Activated CD4-positive, alpha-beta T cell treated with anti-CD3 and anti-CD28 coated beads, Interleukin-2, amount 10 ng/mL, durations not matched to agents 7 days and 5 days (primary cell): ENCODE results near the gene PRRT4. TPM values are rescaled to one million over a fixed set of nuclear protein-coding genes. Genes with fewer than 3 reads are reported as not detected.

Experiments used
- CTCF ChIA-PET: fragments of 350-600 bp; sonication (Branson Sonifier 250); formaldehyde crosslinking; loops from one replicate; lab custom pipeline; 2021; ENCODE audit warnings: antibody characterized with exemption; lab: Charles Lee
- POLR2A ChIA-PET: fragments of 350-600 bp; sonication (Branson Sonifier 250); formaldehyde crosslinking; loops from one replicate; lab custom pipeline; 2021; ENCODE audit warnings: antibody characterized with exemption; lab: Charles Lee
- DNase-seq: peaks from one replicate; pipeline ENCODE4 v3.0.0-alpha.2; 2020
- H3K27ac Mint-ChIP-seq: one replicate; pipeline ENCODE4 v1.8.0; 2021; ENCODE audit warnings: mild to moderate bottlenecking, moderate library complexity, mixed read lengths
- H3K27me3 Mint-ChIP-seq: one replicate; pipeline ENCODE4 v1.8.0; 2021; ENCODE audit warnings: mixed read lengths
- H3K36me3 Mint-ChIP-seq: one replicate; pipeline ENCODE4 v1.8.0; 2021; ENCODE audit warnings: low read depth, mixed read lengths
- H3K4me1 Mint-ChIP-seq: one replicate; pipeline ENCODE4 v1.8.0; 2021; ENCODE audit warnings: mixed read lengths
- H3K4me3 Mint-ChIP-seq: one replicate; pipeline ENCODE4 v1.8.0; 2021; ENCODE audit warnings: mild to moderate bottlenecking, moderate library complexity, mixed read lengths
- H3K9me3 Mint-ChIP-seq: one replicate; pipeline ENCODE4 v1.8.0; 2021; ENCODE audit warnings: mixed read lengths
- total RNA-seq, 2 experiments: library from RNA; stranded (reverse); gene quantifications; one replicate each; pipeline ENCODE4 v1.2.3, GENCODE V29; 2021

PRRT4 gene
- total RNA-seq, 2 experiments from 2014 or later, result 0.21 to 0.25 TPM

DNA sequence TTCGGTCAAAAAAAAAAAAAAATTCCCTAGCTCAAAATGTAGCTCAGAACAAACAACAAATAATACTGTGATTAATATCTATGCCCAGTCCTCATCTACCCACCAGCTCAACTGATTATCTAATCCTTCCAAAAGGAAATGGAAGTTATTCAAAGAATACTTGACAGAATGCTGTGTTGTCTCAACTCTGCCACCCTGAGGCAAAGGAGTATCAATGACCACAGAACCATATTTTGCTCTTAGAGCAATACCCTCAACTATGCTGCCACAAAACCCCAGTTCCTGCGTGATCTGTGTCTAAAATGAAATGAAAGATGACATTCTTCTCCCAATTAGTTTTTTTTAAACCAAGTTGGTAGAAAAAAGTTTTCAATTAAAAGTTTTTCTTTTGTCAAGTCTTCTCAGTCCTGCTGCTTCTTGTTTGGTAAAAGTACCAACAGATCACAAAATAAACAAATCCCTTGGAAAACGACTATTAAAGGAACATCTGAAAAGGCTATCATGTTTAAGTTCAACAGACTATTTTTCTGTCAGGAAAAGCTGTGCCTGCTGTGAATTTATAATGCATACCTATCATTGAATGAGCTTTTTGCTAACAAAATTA is 39.3 kb downstream of the PRRT4 start:
- Mint-ChIP-seq H3K9me3 (no peaks in the 10 kb centered on the region), H3K4me3 (no peak overlapping the region), H3K4me1 (peaks cover 29% of the 10 kb centered on the region), H3K36me3 (peaks cover 54% of the 10 kb centered on the region), H3K27ac (peak overlapping the region; percentile 5), H3K27me3 (no peaks in the 10 kb centered on the region)
- ChIA-PET CTCF (interaction anchor here (0.6 to 2.4 kb wide), 8 partner anchors 9 to 186 kb away, joined by 3 to 8 read pairs (median 6); partner anchors contain the start of gene RBM28), POLR2A (no interaction called here)
- peak; percentile 51 for DNase-seq

DNA sequence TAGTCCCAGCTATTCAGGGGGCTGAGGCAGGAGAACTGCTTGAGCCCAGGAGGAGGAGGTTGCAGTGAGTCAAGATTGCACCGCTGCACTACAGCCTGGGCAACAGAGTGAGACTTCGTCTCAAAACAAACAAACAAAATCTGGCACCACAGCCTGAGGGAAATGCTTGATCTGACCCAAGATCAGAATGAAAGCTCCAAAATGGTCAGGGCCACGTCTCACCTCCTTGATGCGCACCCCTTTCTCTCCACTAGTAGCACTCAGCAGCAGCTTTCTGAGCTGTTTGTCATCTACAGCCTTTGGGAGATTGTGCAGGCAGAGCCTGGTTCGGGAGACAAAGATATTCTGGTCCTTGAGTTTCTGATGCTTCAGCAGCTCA is 40.5 kb downstream of the PRRT4 start:
- ChIA-PET CTCF (interaction anchor here (0.7 to 2.4 kb wide), 6 partner anchors 9 to 185 kb away, joined by 3 to 8 read pairs (median 5); no protein-coding TSS in a partner anchor), POLR2A (no interaction called here)
- H3K4me1 Mint-ChIP-seq, result peaks cover 29% of the 10 kb centered on the region
- H3K36me3 Mint-ChIP-seq, result peaks cover 60% of the 10 kb centered on the region
- no peak for DNase-seq
- peak overlapping the region; percentile 89 for H3K27ac Mint-ChIP-seq
- no peaks in the 10 kb centered on the region for H3K27me3 Mint-ChIP-seq
- no peak overlapping the region for H3K4me3 Mint-ChIP-seq
- no peaks in the 10 kb centered on the region for H3K9me3 Mint-ChIP-seq

DNA sequence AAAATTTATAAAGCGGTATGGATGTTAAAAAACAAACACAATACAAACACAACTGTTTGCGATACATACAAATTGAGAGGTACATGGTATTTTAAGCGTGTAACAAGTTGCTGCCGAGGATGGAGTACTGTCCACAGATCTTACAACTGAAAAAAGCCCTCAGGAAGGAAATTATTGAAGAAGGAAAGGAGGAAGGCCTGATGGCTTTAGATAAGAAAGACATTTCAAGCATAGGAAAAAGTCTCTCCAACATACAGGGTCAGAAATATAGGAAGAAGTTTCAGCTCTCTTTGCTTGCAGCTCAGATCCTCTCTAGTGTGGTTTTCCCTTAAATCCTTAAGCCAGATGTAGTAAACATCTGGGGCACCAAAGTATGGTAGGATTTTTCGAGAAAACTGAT is 42.8 kb downstream of the PRRT4 start:
- Mint-ChIP-seq H3K27ac (peak overlapping the region; percentile 7), H3K4me3 (no peak overlapping the region), H3K4me1 (peaks cover 32% of the 10 kb centered on the region)

DNA sequence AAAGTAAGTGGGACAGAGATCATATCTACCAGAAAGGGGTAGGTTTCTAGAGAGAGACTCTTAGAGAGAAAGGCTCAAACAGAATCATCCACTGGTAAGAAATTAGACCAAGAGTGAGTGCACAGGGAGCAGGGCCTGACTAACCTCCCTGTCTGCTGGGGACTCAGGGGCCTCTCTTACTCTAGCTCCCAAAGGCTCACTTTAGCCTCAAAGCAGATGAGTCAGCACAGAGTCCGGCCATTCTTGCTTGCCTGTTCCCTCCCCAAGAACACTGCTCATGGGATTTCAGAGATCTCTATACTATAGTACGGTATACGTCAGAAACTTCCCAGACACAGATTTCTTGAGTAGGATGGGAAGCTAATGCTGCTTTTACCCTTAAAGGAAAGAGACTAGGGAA is 50.5 kb downstream of the PRRT4 start:
- Mint-ChIP-seq H3K27ac (no peak overlapping the region), H3K4me1 (peaks cover 3% of the 10 kb centered on the region), H3K9me3 (no peaks in the 10 kb centered on the region), H3K36me3 (peaks cover 58% of the 10 kb centered on the region), H3K27me3 (no peaks in the 10 kb centered on the region), H3K4me3 (no peak overlapping the region)
- ChIA-PET POLR2A (no interaction called here), CTCF (interaction anchor here (0.6 to 1.1 kb wide), 2 partner anchors 9 to 10 kb away, joined by 4 to 6 read pairs; no protein-coding TSS in a partner anchor)
- no peak for DNase-seq

More for the DNA sequence above, 42.8 kb downstream of the PRRT4 start:
- no peaks in the 10 kb centered on the region for H3K27me3 Mint-ChIP-seq
- no peak for DNase-seq
- H3K36me3 Mint-ChIP-seq, result peaks cover 59% of the 10 kb centered on the region
- no peaks in the 10 kb centered on the region for H3K9me3 Mint-ChIP-seq
- CTCF ChIA-PET, result interaction anchor here (0.7 to 1.1 kb wide), 2 partner anchors 22 to 1885 kb away, joined by 3 read pairs; no protein-coding TSS in a partner anchor
- POLR2A ChIA-PET, result interaction anchor here (0.7 kb wide), 1 partner anchor 39 kb away, joined by 3 read pairs; no protein-coding TSS in a partner anchor

DNA sequence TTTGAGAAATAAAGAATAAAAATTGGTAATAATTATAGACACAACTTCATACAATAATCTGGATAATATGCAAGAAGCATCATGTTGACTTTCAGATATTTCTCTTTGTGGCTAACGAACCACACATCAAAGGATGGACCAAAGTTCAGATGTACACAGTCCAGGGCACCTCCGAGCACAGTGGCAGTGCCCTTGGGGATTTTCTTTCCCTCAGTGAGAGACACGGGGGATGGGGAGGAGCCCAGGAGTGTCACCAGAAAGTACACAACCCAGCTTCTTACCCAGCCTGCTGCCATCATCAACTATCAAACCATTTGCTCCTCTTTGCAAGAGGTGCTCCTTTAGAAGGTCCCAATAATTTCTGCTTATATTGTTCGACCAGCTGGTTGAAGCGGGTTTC is 51.0 kb downstream of the PRRT4 start:
- peaks cover 58% of the 10 kb centered on the region for H3K36me3 Mint-ChIP-seq
- peaks cover 3% of the 10 kb centered on the region for H3K4me1 Mint-ChIP-seq
- POLR2A ChIA-PET, result no interaction called here

DNA sequence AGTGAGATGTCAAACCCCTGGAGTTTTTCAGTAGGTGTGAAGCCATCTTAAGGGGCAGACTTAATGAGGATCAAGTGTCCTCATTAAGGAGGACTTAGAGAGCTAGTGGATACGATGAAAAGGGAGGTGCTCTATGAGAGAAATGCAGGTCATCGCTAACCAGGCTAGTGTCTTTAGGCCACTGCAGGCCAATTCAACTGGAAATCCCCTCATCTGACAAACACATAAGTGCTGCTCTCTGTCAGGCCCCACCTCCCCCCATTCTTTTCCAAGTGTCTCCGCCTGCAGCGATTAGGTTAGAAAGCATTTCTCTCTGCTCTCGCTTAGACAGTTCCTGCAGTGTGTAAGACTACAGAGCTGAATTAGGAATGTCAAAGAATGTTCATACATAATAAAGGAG is 51.5 kb downstream of the PRRT4 start:
- H3K4me1 Mint-ChIP-seq, result no peaks in the 10 kb centered on the region
- H3K27me3 Mint-ChIP-seq, result no peaks in the 10 kb centered on the region
- H3K4me3 Mint-ChIP-seq, result no peak overlapping the region
- no peak overlapping the region for H3K27ac Mint-ChIP-seq
- ChIA-PET CTCF (no interaction called here), POLR2A (no interaction called here)
- H3K36me3 Mint-ChIP-seq, result peaks cover 57% of the 10 kb centered on the region
- no peaks in the 10 kb centered on the region for H3K9me3 Mint-ChIP-seq
- DNase-seq, result no peak

More for the DNA sequence above, 51.0 kb downstream of the PRRT4 start:
- no peak overlapping the region for H3K27ac Mint-ChIP-seq
- no peak for DNase-seq
- H3K27me3 Mint-ChIP-seq, result no peaks in the 10 kb centered on the region
- CTCF ChIA-PET, result no interaction called here
- no peaks in the 10 kb centered on the region for H3K9me3 Mint-ChIP-seq
- no peak overlapping the region for H3K4me3 Mint-ChIP-seq

DNA sequence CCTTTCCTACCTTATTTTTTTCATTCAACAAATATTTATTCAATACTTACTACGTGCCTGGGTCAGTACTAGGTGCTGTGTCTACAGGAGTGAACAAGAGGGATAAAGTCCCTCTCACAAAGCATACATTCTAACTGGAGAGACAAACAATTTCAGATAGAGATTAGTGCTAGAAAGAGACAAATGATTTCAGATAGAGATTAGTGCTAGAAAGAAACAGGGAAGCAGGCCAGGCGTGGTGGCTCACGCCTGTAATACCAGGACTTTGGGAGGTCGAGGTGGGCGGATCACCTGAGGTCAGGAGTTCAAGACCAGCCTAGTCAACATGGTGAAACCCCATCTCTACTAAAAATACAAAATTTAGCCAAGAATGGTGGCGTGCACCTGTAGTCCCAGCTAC is 52.4 kb downstream of the PRRT4 start:
- H3K9me3 Mint-ChIP-seq, result no peaks in the 10 kb centered on the region
- H3K4me3 Mint-ChIP-seq, result no peak overlapping the region
- no peak for DNase-seq
- H3K36me3 Mint-ChIP-seq, result peaks cover 51% of the 10 kb centered on the region
- POLR2A ChIA-PET, result no interaction called here
- no peaks in the 10 kb centered on the region for H3K4me1 Mint-ChIP-seq
- H3K27me3 Mint-ChIP-seq, result no peaks in the 10 kb centered on the region
- CTCF ChIA-PET, result no interaction called here
- no peak overlapping the region for H3K27ac Mint-ChIP-seq

DNA sequence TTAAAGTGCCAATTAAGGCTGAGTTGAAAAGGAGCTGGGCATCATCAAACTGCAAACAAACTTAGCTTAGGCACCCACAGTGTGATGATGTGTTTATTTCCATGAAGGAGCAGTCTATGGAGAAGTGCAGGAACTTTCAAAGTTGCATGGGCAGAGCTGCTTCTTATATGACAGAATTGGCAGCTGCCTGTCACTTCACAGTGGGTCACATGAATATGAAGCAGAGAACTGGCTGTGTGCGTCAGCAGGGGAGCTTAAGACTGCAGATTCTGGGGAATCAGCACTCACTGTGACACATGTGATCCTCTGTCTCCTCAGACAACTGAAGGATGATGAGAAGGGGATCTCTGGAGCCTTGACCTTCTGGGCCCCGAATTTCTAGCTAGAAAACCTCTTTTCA is 54.4 kb downstream of the PRRT4 start:
- Mint-ChIP-seq H3K9me3 (no peaks in the 10 kb centered on the region), H3K27ac (no peak overlapping the region), H3K36me3 (peaks cover 39% of the 10 kb centered on the region), H3K27me3 (no peaks in the 10 kb centered on the region), H3K4me1 (no peaks in the 10 kb centered on the region), H3K4me3 (no peak overlapping the region)
- POLR2A ChIA-PET, result no interaction called here
- DNase-seq, result no peak
- CTCF ChIA-PET, result interaction anchor here (1.5 to 2.3 kb wide), 2 partner anchors 14 to 15 kb away, joined by 4 to 7 read pairs; no protein-coding TSS in a partner anchor

DNA sequence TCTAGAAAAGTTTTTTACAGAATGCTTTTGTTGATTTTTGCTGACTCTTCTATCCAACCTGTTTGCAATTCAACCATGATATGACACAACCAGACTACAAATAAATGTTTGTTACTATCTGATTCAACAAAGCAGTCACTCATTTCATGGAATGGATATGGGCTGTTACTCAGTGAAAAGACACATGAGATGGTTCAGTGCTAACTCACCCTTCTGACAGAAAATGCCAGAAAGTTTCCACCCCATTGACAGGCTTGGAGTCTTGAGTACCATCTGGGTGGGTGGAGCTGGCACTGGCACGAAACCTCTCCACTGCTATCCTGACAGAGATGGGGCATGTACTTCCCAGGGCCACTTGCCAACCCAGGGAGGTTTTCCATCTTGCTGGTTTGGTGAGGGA is 57.3 kb downstream of the PRRT4 start:
- no peak overlapping the region for H3K27ac Mint-ChIP-seq
- POLR2A ChIA-PET, result no interaction called here

DNA sequence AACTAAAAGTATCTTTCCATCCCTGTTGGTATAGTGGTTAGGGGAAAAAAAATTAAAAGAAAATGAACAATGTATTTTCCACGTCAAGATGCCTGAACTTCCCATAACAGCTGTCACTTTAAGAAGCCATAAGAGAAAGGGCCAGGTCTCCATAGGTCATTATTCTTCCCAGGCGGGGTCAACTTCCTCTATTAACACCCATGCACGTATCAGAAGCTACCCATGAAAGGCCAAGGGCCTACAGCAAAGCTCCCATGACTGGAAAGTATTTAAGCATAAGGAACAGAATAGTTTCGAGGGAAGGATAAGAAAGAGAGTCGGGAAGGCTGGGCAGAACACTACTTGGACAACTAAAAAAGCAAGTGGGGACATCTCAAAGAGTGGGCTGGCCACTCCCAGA is 57.8 kb downstream of the PRRT4 start:
- POLR2A ChIA-PET, result no interaction called here
- Mint-ChIP-seq H3K9me3 (no peaks in the 10 kb centered on the region), H3K27ac (no peak overlapping the region)

More for the DNA sequence above, 57.3 kb downstream of the PRRT4 start:
- no peak for DNase-seq
- CTCF ChIA-PET, result no interaction called here
- Mint-ChIP-seq H3K36me3 (peaks cover 28% of the 10 kb centered on the region), H3K9me3 (no peaks in the 10 kb centered on the region), H3K4me3 (no peak overlapping the region), H3K27me3 (no peaks in the 10 kb centered on the region), H3K4me1 (no peaks in the 10 kb centered on the region)

DNA sequence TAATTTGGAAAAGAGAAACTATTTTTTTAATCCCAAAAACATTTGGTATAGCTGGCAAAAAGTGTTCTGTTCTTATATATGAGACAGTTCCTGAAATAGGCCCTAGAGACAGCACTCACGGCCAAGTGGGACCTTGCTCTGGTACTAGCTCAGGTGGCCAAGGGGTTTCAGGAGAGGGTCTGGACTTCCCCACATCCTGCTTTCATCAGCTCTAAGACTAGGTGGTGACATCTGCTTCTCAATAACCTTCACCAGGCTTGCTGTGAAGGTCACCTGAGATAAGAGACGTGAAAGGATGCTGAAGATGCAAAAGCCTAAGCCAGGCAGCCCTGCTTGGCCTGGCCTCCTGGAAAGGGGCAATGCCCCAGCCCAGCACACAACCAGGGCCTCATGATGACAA is 58.4 kb downstream of the PRRT4 start:
- POLR2A ChIA-PET, result no interaction called here
- Mint-ChIP-seq H3K9me3 (no peaks in the 10 kb centered on the region), H3K4me3 (no peak overlapping the region), H3K27ac (no peak overlapping the region), H3K36me3 (peaks cover 20% of the 10 kb centered on the region), H3K4me1 (no peaks in the 10 kb centered on the region), H3K27me3 (no peaks in the 10 kb centered on the region)
- no peak for DNase-seq
- CTCF ChIA-PET, result no interaction called here

More for the DNA sequence above, 57.8 kb downstream of the PRRT4 start:
- Mint-ChIP-seq H3K4me3 (no peak overlapping the region), H3K4me1 (no peaks in the 10 kb centered on the region), H3K36me3 (peaks cover 24% of the 10 kb centered on the region), H3K27me3 (no peaks in the 10 kb centered on the region)
- CTCF ChIA-PET, result no interaction called here
- no peak for DNase-seq

DNA sequence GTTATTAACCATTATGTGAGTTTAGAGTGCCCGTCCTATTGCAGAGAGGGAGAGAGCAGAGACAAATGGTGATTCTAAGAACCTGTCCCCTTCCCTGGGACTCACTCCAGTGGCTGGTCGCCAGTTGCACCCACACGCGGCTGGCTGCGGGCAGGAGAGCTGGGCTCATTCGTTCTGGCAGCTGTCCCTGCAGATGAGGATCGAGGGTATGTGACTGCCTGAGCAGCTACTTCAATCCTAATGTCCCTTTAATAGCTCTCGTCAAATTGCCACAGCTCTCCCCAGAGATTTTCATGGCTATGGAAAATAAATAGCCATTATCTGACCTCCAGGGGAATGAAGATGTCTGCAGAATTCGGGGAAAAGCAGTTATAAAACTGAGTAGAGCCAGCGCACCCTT is 59.4 kb downstream of the PRRT4 start:
- DNase-seq, result no peak
- no peaks in the 10 kb centered on the region for H3K27me3 Mint-ChIP-seq
- ChIA-PET POLR2A (interaction anchor here (0.6 kb wide), 1 partner anchor 18 kb away, joined by 3 read pairs; no protein-coding TSS in a partner anchor), CTCF (interaction anchor here (1.5 kb wide), 1 partner anchor 18 kb away, joined by 3 read pairs; no protein-coding TSS in a partner anchor)
- no peak overlapping the region for H3K4me3 Mint-ChIP-seq
- peaks cover 19% of the 10 kb centered on the region for H3K36me3 Mint-ChIP-seq
- no peak overlapping the region for H3K27ac Mint-ChIP-seq
- no peaks in the 10 kb centered on the region for H3K4me1 Mint-ChIP-seq
- H3K9me3 Mint-ChIP-seq, result no peaks in the 10 kb centered on the region
